SK-N-SH (cell line): ENCODE measurements around the gene FBXO3.

Source experiments
- CTCF ChIP-seq: fragments of 200-600 bp; sonication (generic); IDR thresholded peaks from 2 replicates; pipeline ENCODE4 v1.6.1; 2017; ENCODE audit warnings: antibody characterized with exemption, mild to moderate bottlenecking, moderate library complexity
- FOXJ3 ChIP-seq: sonication (generic); formaldehyde crosslinking; IDR thresholded peaks from 2 replicates; pipeline ENCODE4 v1.5.1; 2020; ENCODE audit warnings: mild to moderate bottlenecking, missing genetic modification reagents
- FOXM1 ChIP-seq: IDR thresholded peaks from 2 replicates; pipeline ENCODE4 v1.4.0; 2012; ENCODE audit warnings: low read depth, mild to moderate bottlenecking
- GABPA ChIP-seq: IDR thresholded peaks from 2 replicates; pipeline ENCODE4 v1.4.0; 2012; ENCODE audit warnings: low read depth, mild to moderate bottlenecking
- POLR2AphosphoS5 ChIP-seq: IDR thresholded peaks from 2 replicates; pipeline ENCODE4 v1.6.1; 2012; ENCODE audit warnings: low read depth, low read length
- RXRA ChIP-seq: IDR thresholded peaks from 2 replicates; pipeline ENCODE4 v1.4.0; 2012; ENCODE audit warnings: low read depth, mild to moderate bottlenecking, borderline replicate concordance
- SIN3A ChIP-seq: IDR thresholded peaks from 2 replicates; pipeline ENCODE4 v1.6.1; 2012; ENCODE audit warnings: low read depth, mild to moderate bottlenecking, low read length, moderate library complexity, borderline replicate concordance
- TAF1 ChIP-seq: IDR thresholded peaks from 2 replicates; pipeline ENCODE4 v1.6.1; 2012; ENCODE audit warnings: low read depth, mild to moderate bottlenecking, low read length, moderate library complexity, borderline replicate concordance
- TEAD4 ChIP-seq: IDR thresholded peaks from 2 replicates; pipeline ENCODE4 v1.4.0; 2012; ENCODE audit warnings: mild to moderate bottlenecking, borderline replicate concordance; ENCODE audit not compliant: insufficient read depth
- TF ChIP-seq, protein P1 (sequence below): IDR thresholded peaks from 2 replicates; pipeline ENCODE4 v1.4.0; 2012; ENCODE audit warnings: low read depth, borderline replicate concordance
- TF ChIP-seq, protein P2 (sequence below): fragments of 150-350 bp; IDR thresholded peaks from 2 replicates; pipeline ENCODE4 v1.6.1; 2017; ENCODE audit warnings: antibody characterized with exemption, low read length, low read depth, borderline replicate concordance
- TF ChIP-seq, protein P3 (sequence below): IDR thresholded peaks from 2 replicates; pipeline ENCODE4 v1.6.1; 2012; ENCODE audit warnings: mild to moderate bottlenecking, low read depth, low read length, moderate library complexity

- no peak for TF ChIP-seq CTCF
- TF ChIP-seq FOXM1 = no peak
- no peak for TF ChIP-seq POLR2AphosphoS5
- TF ChIP-seq, protein P1, sequence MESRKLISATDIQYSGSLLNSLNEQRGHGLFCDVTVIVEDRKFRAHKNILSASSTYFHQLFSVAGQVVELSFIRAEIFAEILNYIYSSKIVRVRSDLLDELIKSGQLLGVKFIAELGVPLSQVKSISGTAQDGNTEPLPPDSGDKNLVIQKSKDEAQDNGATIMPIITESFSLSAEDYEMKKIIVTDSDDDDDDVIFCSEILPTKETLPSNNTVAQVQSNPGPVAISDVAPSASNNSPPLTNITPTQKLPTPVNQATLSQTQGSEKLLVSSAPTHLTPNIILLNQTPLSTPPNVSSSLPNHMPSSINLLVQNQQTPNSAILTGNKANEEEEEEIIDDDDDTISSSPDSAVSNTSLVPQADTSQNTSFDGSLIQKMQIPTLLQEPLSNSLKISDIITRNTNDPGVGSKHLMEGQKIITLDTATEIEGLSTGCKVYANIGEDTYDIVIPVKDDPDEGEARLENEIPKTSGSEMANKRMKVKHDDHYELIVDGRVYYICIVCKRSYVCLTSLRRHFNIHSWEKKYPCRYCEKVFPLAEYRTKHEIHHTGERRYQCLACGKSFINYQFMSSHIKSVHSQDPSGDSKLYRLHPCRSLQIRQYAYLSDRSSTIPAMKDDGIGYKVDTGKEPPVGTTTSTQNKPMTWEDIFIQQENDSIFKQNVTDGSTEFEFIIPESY = no peak
- no peak for TF ChIP-seq FOXJ3 (CRISPR knock-in tag)
- TF ChIP-seq, protein P2, sequence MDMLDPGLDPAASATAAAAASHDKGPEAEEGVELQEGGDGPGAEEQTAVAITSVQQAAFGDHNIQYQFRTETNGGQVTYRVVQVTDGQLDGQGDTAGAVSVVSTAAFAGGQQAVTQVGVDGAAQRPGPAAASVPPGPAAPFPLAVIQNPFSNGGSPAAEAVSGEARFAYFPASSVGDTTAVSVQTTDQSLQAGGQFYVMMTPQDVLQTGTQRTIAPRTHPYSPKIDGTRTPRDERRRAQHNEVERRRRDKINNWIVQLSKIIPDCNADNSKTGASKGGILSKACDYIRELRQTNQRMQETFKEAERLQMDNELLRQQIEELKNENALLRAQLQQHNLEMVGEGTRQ = no peak
- TF ChIP-seq, protein P3, sequence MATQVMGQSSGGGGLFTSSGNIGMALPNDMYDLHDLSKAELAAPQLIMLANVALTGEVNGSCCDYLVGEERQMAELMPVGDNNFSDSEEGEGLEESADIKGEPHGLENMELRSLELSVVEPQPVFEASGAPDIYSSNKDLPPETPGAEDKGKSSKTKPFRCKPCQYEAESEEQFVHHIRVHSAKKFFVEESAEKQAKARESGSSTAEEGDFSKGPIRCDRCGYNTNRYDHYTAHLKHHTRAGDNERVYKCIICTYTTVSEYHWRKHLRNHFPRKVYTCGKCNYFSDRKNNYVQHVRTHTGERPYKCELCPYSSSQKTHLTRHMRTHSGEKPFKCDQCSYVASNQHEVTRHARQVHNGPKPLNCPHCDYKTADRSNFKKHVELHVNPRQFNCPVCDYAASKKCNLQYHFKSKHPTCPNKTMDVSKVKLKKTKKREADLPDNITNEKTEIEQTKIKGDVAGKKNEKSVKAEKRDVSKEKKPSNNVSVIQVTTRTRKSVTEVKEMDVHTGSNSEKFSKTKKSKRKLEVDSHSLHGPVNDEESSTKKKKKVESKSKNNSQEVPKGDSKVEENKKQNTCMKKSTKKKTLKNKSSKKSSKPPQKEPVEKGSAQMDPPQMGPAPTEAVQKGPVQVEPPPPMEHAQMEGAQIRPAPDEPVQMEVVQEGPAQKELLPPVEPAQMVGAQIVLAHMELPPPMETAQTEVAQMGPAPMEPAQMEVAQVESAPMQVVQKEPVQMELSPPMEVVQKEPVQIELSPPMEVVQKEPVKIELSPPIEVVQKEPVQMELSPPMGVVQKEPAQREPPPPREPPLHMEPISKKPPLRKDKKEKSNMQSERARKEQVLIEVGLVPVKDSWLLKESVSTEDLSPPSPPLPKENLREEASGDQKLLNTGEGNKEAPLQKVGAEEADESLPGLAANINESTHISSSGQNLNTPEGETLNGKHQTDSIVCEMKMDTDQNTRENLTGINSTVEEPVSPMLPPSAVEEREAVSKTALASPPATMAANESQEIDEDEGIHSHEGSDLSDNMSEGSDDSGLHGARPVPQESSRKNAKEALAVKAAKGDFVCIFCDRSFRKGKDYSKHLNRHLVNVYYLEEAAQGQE = no peak
- TF ChIP-seq SIN3A = no peak
- TF ChIP-seq TEAD4 = no peak
- TF ChIP-seq GABPA = no peak
- TF ChIP-seq TAF1 = no peak
- no peak for TF ChIP-seq RXRA
Measured at GRCh38 chr11:33743291-33743690, 31.0 kb downstream of the FBXO3 start.
